WI38 (cell line): Measurements from ENCODE around the gene SPRN.
"Not testable (repeated sequence)": the region's sequence is repeated elsewhere in the genome, so short reads cannot be mapped to it uniquely, and the experiment has no call there.

Source experiments
- H3K4me3 ChIP-seq: 2 replicates; pipeline ENCODE4 v1.5.1; 2011; ENCODE audit warnings: low read depth, mild to moderate bottlenecking, control low read depth, low read length
- TF ChIP-seq, protein P1 (sequence below): IDR thresholded peaks from 2 replicates; pipeline ENCODE4 v1.5.1; 2012; ENCODE audit warnings: low read depth, mild to moderate bottlenecking, control low read depth, low read length

SPRN gene, protein sequence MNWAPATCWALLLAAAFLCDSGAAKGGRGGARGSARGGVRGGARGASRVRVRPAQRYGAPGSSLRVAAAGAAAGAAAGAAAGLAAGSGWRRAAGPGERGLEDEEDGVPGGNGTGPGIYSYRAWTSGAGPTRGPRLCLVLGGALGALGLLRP

DNA sequence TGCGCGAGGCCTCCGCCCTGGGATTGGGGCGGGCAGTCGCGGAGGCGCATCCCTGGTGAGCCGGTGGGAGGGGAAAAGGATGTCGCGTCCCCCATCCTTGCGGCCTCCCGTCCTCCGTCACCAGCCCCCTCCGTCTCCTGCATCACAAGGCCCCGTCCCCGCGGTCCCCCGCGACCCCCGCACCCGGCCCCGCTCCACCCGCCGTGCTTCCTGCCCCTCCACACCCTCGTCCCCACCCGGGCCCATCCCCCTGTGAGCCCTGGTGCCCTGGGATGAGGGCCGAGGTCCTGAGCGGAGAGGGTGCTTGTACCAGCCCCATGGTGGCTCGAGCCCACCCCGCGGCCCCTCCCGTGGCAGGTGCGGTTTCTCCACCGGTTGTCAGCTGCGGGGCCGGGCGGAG lies at the start of gene SPRN:
Gene SPRN (minus strand): TSS at position 25 of the 400 bp plus-strand sequence. CDS start 944 bp downstream, outside the sequence.
- not testable (repeated sequence) for H3K4me3 ChIP-seq

DNA sequence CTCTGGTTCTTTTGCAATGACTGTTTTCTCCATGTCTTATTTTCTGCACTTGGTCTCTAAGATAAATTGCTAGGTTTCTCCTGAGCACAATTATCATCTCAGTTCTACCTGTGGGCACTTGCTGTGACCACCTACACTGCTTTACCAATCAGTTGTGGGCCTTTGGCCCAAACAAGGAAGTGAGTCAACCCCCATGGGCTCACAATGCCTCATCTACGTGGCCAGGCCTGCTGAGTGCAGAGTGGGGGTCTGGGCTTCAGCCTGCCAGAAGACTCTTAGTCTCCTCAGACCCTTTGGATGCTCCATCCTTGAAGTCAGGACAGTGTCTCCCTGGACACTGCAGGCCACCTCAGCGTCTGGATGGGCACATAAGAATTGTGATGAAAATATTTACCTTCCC lies 49.6 kb upstream of the SPRN start:
- TF ChIP-seq, protein P1, sequence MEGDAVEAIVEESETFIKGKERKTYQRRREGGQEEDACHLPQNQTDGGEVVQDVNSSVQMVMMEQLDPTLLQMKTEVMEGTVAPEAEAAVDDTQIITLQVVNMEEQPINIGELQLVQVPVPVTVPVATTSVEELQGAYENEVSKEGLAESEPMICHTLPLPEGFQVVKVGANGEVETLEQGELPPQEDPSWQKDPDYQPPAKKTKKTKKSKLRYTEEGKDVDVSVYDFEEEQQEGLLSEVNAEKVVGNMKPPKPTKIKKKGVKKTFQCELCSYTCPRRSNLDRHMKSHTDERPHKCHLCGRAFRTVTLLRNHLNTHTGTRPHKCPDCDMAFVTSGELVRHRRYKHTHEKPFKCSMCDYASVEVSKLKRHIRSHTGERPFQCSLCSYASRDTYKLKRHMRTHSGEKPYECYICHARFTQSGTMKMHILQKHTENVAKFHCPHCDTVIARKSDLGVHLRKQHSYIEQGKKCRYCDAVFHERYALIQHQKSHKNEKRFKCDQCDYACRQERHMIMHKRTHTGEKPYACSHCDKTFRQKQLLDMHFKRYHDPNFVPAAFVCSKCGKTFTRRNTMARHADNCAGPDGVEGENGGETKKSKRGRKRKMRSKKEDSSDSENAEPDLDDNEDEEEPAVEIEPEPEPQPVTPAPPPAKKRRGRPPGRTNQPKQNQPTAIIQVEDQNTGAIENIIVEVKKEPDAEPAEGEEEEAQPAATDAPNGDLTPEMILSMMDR: no peak
- no peak overlapping the region for H3K4me3 ChIP-seq

DNA sequence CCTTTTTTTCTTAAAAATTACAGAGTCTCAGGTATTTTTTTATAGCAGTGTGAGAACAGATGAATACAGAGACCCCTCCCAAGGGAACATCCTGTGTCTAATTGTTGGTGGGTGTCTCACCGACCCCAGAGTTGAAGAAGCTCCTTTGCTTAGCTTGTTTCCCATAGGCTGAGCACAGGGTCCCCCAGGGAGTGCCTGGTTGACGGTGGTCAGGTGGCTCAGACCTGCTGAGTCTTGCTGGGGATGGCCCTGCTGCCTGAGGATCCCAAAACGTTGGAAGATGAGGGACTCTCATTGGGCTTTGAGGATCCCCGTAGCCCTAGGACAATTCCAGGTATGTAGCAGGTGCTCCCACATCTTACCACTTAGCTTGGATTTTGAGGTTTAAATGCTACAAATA lies 48.8 kb upstream of the SPRN start:
- TF ChIP-seq, protein P1: no peak
- H3K4me3 ChIP-seq: no peak overlapping the region

DNA sequence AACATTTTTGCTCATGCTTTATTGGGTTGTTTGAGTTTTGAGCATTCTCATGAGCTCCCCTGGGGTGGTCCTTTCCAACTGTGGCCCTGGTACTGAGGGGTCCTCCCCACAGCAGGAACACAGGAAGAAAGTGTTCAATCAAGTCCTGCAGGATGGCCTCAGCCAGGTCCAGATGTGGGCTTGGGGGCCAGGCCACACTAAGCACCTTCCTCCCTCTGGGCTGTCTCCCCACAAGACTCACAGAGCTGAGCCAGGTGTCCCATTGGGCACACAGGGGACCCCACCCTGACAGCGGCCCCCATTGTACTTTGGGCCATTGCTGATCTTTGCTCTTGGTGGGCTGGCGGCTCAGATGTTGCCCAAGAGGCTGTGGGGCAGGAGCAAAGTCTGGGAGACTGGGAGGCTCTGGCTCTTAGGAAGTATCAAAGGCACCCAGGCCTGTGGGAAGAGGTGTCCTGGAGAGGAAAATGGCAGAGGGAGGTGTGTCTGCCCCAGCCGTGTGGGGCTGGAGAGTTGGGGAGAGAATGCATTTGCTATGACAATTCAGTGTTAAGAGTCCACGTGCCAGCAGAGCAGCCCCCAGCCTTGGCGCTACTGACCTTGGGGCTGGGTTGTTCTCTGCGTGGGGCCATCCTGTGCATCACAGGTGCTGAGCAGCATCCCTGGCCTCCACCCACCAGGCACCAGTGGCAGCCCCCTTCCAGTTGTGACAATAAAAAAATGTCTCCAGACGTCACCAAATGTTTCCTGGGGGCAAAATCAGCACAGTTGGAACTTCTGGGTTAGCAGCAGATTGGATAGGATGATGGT lies 47.1 kb upstream of the SPRN start:
- H3K4me3 ChIP-seq: no peak overlapping the region
- TF ChIP-seq, protein P1: no peak

DNA sequence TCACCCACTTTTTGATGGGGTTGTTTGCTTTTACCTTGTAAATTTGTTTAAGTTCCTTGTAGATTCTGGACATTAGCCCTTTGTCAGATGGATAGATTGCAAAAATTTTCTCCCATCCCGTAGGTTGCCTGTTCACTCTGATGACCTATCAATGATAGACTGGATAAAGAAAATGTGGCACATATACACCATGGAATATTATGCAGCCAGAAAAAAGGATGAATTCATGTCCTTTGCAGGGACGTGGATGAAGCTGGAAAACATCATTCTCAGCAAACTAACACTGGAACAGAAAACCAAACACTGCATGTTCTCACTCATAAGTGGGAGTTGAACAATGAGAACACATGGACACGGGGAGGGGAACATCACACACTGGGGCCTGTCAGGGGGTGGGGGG lies 44.8 kb upstream of the SPRN start:
- not testable (repeated sequence) for H3K4me3 ChIP-seq

DNA sequence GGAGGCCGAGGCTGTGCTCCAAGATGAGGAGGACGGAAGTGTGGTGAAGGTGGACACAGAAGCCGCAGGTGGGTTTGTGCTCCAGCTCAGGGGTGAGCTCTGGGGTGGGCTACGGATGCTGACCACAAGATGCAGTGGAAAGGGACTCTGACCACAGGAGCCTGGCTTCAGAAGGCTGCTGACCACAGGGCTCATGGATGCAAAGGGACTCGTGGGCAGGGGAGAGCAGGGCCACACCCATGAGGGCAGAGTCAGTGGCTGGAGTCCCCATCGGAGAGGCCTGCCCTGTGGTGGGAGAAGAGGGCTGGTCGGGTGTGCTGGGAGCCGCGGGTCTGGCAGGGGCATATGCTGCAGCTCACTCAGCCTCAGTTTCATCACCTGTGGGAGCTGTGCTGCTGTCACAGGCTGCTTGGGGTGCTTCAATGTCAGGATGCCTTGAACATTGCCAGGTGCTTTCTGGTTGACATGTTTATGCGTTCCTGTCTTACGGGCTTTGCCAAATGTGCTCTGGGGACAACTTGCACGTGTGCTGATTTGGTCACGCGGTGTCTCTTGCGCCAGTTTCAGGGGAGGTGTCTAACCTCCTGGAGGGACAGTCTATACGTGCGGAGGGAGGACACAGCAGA lies 43.0 kb upstream of the SPRN start:
- H3K4me3 ChIP-seq: no peak overlapping the region
- TF ChIP-seq, protein P1: no peak

DNA sequence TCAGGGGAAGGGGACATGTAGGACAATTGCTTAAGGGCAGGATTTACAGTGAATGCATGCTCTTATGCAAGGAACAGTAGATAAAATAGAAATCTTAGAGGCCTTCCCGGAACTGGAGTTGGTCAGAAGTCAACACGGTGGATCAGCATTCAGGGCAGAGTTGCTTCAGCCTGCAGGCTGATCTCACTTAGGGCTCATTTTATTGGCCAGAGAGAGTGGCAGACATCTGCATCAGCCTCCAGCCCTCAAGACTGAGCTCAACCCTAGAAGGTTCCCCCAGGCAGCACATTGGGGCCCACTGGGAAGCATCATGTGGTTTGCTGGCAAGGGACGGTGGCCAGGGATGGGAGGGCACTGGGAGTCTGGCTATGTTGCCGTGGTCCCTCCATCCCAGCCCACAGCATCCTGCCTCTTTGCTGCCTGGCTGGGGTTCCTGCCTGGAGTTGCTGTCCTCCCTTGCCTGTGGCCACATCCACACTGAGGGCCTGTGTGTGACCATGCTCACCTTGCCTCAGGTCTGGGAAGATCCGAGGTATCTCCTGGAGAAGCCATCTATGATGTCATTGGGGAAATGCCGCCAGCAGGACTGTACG lies 42.4 kb upstream of the SPRN start:
- TF ChIP-seq, protein P1: no peak

DNA sequence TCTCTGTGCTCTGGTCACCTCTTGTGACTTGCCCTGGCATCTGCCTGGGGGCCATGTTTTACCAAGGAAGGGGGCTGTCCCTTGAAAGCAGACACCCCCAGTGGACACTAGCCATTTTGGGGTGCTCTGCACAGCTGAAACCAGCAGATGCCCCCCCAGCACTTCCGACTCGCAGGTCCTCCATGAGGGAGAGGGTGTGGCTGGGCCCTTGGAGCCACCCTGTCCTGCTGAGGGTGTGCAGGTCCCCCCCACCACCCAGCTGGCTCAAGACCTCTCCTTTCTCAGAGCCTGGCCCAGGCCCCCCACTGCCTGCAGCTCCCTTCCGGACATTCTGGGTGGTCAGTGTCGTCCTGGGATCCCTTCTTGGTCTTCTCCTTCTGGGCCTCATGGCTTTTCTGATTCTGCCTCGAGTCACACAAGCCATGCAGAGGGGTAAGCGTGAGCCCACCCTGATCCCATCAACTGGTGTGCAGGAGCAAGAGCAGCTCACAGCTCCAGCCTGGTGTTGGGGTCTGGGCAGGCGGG lies 41.6 kb upstream of the SPRN start:
- H3K4me3 ChIP-seq: no peak overlapping the region
- TF ChIP-seq, protein P1: no peak

More for the DNA sequence above, 42.4 kb upstream of the SPRN start:
- no peak overlapping the region for H3K4me3 ChIP-seq
